HG02870 (cell line): ENCODE results near the gene HECTD1.
"Not testable (repeated sequence)": the region's sequence is repeated elsewhere in the genome, so short reads cannot be mapped to it uniquely, and the experiment has no call there.

Experiments used
- ATAC-seq: cut with Tn5 transposase; IDR thresholded peaks from one replicate; pipeline ENCODE4 v1.9.1; 2021; ENCODE audit warnings: mild to moderate bottlenecking, moderate library complexity; ENCODE audit not compliant: unreplicated experiment

Gene HECTD1

DNA sequence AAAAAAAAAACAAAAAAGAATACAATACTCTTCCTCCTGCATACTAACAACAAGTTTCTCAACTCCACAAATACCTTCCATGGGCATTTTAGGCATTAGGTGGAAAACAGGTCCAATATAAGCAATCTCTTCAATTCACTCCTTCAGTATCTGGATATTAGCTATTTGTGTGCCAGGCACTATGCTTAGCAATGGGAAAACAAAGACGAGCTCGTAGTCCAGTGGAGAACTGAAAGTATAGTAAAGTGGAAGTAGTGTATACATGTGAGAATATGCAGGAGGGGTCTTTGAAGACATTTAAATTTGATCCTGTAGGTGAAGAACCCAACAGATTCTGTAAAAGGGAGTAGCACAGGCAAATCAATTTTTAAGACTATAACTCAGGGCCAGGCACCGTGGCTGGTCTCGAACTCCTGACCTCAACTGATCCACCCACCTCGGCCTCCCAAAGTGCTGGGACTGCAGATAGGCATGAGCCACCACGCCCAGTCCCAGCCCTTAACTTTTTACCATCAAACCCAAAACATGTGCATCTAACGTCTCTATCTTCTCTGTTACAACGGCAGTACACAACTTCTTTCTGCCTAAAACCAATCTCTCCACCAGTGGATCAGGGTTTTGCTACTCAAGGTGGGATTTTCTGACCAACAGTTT is 10.6 kb downstream of the HECTD1 start:
- ATAC-seq, result no peak

DNA sequence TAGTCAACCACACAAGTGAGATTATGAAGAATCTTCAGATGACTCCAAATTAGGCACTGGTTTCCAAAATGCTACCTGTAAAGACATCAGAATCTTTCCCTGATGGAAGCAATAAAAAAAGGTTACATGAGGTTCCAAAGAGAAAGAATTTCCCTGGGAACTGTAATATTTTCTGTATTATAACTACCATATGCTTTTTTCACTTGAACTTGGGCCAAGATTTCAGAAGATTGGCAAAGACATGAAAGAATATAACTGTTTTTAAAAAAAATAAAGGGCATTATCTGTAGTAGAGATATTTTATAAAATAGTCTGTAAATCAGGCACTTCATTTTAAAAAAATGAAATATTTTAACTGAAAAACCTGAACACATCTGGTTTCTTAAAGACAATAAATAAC is 12.9 kb downstream of the HECTD1 start:
- no peak for ATAC-seq

DNA sequence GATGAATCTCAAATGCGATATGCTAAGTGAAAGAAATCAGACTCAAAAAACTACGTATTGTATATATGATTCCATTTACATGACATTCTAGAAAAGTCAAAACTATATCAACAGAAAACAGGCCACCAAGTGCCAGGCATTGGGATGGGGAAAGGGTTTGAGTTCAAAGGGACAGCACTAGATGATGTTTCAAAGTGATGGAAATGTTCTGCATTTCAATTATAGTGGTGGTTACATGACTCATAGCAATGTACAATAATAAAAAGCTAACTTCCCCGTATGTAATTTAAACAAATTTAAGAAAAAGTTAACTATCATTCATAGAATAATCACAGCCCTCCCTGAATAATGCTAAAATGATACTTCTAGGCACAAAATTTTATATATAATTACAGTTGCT is 13.5 kb downstream of the HECTD1 start:
- ATAC-seq, result no peak

DNA sequence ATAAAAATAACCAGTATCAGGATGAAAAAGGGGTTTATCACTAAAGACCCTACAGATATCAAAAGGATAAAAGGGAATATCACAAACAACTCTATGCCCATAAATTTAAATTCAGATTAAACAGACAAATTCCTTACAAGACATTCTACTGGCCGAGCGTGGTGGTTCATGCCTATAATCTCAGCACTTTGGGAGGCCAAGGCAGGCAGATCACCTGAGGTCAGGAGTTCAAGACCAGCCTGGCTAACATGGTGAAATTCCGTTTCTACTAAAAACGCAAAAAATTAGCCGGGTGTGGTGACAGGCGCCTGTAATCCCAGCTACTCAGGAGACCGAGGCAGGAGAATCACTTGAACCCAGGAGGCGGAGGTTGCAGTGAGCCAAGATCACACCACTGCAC is 15.0 kb downstream of the HECTD1 start:
- ATAC-seq, result not testable (repeated sequence)

DNA sequence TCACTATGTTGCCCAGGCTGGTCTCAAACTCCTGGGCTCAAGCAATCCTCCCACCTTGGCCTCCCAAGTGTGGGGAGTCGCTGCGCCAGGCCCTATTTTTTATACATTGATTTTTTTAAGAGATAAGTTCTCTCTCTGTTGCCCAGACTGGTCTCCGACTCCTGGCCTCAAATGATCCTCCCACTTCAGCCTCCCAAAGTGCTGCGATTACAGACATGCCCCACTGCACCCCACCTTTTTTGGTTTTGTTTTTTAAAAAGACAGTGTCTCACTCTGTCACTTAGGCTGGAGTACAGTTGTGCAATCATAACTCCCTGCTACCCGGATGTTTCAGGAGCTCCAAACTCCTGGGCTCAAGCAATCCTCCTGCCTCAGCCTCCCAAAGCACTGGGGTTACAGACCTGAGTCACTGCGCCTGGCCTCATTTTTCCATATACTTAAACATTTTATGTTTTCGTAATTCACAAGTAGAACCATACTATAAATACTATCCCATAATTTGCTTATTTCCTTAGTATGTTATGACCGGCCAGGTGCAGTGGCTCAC is 16.8 kb downstream of the HECTD1 start:
- ATAC-seq, result no peak

DNA sequence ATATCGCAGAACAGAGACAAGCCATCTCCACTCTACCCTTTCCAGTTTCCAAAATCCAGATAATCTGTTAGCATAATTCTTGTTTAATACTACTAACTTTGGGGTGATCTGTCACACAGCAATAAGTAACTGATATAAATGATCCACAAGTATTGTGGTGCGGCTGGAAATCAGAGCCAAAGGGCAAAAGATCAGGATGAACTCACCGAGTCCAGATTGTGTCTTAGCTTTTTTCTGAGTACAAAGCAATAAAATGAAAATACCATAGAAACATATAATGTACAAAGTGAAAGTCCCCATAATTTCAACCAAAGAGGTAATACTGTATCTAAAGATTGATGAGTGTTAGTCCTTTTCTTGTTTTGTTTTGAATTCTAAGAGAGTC is 17.4 kb downstream of the HECTD1 start:
- no peak for ATAC-seq

DNA sequence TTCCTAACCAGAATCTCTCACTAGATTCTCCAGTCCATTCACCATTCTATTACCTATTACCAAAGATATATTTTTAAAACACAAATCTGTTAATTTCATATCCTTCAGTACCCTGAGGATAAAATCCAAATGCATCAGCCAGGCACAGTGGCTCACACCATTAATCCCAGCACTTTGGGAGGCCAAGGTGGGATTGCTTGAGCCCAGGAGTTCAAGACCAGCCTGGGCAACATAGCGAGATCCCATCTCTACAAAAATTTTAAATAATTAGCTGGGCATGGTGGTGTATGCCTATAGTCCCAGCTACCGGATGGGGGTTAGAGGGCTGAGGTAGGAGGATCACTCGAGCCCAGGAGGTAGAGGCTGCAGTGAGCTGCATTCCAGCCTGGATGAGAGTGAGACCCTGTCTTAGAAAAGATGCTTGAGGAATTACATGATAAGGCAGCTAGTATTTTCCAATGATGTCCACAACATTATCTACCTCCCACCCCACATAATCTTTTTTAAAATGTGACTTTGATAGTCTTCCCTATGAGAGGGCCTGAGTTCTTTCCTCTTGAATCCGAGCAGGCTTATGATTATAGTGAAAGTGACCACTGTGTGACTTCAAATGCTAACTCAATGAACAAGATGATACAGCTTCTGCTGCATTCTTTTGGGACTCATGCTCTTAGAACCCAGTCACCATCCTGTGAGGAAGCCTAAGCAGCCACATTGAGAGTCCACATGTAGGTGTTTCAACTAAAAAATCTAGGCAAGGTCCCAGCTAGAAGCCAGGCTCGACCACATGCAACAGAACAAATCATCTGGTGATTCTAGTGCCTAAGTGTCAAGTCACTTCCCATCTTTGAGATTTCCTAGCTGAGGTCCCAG is 18.0 kb downstream of the HECTD1 start:
- no peak for ATAC-seq

DNA sequence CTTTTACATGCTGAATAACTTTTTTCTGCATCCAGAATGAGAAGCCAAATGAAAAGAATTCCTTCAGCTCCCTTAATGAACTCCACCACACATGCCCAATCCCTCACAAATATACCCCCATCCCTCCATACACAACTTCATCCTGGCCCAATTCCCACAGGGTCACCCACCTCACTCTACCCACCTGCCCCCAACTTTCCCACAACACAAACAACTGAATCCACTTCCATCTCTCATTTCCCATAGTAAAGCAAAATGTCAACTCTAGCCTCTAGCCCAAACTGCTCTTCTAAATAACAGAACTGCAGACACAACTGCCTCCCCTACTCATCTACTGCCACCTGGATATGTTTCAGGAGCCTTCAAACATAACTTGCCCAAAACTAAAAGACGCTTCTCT is 18.8 kb downstream of the HECTD1 start:
- no peak for ATAC-seq

DNA sequence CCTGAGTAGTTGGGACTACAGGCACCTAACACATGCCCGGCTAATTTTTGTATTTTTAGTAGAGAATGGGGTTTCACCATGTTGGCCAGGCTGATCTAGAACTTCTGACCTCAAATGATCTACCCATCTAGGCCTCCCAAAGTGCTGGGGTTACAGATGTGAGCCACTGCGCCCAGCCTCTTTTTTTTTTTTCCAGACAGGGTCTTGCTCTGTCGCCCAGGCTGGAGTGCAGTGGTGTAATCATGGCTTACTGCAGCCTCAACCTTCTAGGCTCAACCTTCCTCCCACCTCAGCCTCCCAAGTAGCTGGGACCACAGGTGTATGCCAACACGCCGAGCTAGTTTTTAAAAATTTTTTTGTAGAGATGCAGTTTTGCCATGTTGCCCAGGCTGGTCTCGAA is 25.6 kb downstream of the HECTD1 start:
- ATAC-seq, result not testable (repeated sequence)

DNA sequence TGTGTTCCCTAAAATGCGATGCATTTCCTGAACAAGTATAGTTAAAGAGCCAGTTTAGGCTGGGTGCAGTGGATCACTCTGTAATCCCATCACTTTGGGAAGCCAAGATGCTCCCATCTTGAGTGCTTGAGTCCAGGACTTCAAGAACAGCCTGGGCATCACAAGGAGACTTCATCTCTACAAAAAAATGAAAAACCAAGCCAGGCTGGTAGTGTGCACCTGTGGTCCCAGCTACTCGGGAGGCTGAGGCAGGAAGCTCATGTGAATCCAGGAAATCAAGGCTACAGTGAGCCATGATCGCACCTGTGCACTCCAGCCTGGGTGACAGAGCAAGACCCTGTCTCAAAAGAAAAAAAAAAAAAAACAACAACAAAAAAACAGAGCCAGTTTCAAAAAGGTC is 26.3 kb downstream of the HECTD1 start:
- no peak for ATAC-seq

DNA sequence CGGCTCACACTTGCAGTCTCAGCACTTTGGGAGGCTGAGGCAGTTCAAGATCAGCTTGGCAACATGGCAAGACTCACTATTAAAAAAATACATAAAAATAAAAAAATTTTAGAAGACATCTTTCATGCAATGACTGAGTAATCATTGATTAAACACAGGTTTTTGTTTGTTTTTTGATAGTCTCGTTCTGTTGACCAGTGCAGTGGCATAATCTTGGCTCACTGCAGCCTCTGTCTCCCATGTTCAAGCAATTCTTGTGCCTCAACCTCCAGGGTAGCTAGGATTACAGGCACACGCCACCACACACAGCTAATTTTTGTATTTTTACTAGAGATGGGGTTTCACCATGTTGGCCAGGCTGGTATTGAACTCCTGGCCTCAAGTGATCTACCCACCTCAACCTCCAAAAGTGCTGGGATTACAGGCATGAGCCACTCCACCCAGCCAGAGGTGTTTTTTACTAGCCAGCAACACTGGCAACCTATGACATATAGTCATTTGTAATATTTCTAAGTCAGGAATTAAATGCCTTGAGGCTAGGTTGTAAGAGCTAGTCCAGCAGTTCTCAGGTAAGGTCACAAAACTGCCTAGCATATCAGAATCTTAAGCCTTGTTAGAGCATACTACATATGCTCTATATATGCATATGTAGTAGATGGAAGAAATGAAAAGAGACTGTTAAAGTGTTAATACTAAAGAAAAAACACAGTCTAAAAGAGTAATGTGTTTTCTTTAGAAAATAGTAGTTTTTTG is 27.1 kb downstream of the HECTD1 start:
- ATAC-seq, result no peak

DNA sequence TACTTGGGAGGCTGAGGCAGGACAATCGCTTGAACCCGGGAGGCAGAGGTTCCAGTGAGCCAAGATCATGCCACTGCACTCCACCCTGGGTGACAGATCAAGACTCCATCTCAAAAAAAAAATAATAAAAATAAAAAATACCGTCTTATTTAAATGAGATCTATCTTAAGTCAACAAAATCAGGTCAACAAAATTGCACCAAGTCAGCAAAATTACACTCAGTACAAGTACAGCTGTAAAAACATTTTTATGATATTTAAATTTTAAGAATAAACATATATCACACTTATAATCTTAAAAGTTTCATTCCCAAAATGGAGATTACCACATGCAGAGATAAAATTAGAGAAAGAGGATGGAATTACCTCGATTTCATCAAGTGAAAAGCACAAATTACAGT is 33.2 kb downstream of the HECTD1 start:
- ATAC-seq, result no peak

DNA sequence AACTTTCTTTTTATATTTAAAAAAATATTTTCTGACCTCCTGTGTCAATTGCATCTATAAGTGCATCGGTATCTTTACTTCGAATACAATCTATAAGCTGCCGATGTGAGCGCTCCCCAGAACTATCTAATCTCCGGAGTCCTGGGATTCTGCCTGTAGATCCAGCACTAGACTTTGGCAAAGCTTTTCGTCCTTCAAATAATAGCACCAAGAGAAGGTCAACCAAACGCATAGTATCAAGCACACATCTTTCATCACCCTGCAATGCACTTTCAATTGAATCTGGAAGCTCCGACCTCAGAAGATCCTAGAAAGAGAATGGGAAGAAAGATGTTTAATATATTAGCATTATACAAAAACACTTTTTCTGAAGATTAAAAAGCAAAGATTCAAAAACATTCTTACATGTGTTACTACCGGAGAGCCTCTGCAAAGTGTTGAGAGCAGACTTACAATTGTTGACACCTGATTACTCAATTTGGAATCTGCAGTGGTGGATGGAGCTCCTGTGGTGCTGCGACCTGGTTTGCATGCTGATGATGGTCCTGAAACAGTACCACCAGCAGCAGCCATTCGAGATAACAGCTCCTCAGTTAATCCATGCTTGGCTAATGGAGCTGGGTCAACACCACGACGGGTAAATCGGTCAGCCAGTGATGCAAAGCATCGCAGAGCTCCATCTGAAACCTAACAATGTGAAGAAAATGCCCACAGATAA is 34.3 kb downstream of the HECTD1 start:
- ATAC-seq, result no peak

DNA sequence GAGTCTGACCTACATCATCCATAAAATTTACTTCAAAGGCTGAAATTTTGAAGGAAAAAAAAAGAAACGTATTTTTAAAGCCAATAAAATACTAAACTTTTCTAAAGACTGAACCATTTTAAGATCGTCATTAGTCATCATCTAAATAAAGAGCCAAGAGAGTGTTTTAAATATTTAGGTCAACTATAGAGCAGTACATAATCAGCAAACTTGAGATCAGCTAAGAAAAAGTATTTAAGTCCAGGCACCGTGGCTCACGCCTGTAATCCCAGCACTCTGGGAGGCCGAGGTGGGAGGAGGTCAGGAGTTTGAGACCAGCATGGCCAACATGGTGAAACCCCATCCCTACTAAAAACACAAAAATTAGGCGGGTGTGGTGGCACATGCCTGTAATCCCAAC is 35.5 kb downstream of the HECTD1 start:
- no peak for ATAC-seq

DNA sequence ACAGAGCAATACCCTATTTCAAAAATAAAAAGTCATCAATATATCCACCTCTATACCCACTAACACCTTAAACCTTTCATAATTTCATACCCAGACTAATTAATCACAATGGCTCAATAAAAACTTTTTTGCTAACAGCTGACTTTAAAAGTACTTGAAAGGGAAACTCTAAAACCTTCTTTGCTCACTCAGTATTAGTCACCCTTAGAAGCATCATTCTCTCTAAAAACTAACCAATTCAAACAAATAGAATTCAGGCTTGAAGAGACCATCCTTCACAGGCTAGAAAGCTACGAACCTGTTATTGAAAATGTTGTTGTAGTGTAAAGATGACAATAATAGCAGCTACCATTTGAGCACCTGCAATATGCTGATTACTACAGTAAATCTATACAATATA is 37.2 kb downstream of the HECTD1 start:
- no peak for ATAC-seq

DNA sequence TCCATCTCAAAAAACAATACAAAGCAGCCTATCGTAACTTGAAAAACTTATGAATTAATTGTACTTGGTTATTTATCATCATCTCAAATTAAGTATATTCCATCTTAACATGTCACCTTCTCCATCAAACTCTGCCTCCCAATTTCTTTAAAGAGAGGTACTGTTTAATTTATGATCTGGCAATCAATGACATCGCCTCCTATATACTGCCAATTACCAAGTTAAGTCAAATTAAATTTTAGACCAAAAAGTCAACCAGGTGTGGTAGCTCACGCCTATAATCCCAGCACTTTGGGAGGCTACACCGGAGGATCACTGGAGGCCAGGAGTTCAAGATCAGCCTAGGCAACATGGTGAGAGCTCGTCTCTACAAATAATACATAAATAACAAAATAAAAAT is 37.7 kb downstream of the HECTD1 start:
- ATAC-seq, result no peak

DNA sequence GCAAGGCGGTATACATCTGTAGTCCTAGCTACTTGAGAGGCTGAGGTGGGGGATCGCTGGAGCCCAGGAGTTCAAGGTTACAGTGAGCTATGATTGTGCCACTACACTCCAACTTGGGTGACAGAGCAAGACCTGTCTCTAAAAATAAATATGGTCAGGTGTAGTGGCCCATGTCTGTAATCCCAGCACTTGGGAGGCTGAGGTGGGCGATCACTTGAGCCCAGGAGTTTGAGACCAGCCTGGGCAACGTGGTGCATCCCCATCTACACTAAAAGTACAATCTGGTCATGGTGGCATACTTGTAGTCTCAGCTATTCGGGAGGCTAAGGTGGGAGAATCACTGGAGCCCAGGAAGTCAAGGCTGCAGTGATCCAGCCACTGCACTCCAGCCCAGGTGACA is 40.6 kb downstream of the HECTD1 start:
- no peak for ATAC-seq

DNA sequence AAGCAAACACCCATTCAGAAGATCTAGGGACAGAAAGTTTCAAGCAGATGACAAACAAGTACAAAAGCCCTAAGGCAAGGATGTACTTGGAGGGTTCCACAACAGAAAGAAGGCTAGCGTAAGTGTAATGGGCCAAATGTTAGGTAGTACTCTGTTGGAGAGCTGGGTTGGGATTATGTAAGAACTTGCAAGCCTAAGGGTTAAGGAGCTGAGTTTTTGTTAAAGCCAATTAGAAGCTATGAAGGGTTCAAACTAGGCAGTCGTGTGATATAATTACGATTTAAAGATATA is 41.4 kb downstream of the HECTD1 start:
- ATAC-seq, result no peak

DNA sequence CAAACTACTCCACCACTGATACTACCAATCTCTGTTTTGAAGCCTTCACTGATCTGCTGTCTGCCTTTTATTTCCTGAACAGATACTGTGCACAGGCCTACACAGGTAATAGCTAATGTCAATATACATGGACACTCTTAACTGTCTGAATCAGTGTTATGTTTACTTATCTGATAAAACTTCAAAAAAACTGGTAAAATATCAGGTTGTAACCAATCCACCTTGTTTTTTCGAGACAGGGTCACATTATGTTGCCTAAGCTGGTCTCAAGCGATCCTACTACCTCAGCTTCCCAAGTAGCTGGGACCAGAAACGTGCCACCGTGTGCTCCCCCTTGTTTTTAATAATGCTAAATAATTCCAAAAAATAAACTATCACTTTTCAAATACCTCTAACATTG is 43.5 kb downstream of the HECTD1 start:
- no peak for ATAC-seq

DNA sequence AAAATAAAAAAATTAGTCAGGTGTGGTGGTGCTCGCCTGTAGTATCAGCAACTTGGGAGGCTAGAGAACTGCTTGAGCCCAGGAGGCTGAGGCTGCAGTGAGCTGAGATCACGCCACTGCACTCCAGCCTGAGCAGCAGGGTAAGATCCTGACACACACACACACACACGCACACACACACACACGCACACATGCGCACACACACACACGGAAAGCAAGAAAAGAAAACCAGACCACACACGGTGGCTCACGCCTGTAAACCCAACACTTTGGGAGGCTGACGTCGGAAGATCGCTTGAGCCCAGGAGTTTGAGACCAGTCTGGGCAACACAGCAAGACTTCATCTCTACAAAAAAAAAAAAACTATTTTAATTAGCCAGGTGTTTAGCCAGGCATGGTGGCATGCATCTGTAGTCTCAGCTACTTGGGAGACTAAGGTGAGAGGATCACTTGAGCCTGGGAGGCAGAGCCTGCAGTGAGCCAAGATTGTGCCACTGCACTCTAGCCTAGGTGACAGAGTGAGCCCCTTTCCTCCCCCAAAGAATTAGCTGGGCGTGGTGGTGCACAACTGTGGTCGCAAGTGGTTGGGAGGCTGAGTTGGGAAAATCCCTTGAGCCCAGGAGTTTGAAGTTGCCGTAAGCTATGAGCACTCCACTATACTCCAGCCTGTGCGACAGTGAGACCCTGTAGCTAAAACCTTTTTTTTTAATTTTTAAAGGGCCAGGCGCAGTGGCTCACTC is 44.5 kb downstream of the HECTD1 start:
- no peak for ATAC-seq
